Stimulated activated CD8-positive, alpha-beta memory T cell treated with anti-CD3 and anti-CD28 coated beads, Interleukin-7, amount 100 ng/mL, for 24 hours (primary cell): Measurements from ENCODE around the gene FITM2.
"Not testable (repeated sequence)": the region's sequence is repeated elsewhere in the genome, so short reads cannot be mapped to it uniquely, and the experiment has no call there.

Experiments
- DNase-seq: peaks from one replicate; pipeline ENCODE4 v3.0.0-alpha.2; 2020; ENCODE audit warnings: low read depth

The FITM2 gene

DNA sequence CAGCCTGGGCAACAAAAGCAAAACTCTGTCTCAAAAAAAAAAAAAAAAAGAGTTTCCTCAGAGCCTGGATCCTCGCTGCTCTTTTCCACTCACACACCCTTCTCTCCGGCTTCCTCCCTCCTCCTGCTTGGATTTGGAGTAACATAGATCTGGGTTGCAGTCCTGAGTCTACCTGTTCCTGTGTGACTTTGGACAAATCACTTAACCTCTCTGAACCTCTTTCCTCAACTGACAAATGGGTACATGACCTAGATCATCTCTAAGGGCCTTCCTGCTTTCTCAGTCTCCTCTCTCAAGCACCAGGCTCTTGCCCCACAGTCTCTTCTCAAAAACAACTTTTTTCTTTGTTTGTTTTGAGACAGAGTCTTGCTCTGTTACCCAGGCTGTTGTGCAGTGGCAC, 20.2 kb upstream of the FITM2 start:
- DNase-seq = no peak

DNA sequence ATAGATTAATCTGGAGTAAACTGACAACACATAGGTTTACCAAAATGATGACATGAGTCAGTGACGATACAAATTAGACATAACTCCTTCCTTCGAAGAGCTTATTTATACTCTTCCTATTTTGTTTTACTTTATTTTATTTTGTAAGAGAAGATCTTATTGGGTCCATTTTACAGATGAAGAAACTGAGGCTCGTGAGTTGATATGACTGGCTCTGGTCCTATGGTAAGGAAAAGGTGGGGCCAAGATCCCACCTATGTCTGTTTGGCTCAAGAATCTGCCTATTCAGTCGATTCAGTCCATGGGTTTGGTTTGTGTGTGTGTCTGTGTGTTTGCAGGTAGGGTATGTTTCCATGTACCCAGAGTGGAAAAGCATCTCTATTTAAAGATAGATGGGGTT, 17.4 kb upstream of the FITM2 start:
- no peak for DNase-seq

DNA sequence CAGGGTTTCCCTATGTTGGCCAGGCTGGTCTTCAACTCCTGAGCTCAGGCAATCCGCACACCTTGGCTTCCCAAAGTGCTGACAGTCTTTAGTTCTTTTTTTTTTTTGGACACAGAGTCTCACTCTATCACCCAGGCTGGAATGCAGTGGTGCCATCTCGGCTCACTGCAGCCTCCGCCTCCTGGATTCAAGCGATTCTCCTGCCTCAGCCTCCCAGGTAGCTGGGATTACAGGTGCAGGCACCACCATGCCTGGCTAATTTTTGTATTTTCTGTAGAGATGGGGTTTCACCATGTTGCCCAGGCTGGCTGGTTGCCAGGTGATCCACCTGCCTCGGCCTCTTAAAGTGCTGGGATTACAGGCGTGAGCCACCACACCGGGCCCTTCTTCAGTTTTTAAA, 16.7 kb upstream of the FITM2 start:
- not testable (repeated sequence) for DNase-seq

DNA sequence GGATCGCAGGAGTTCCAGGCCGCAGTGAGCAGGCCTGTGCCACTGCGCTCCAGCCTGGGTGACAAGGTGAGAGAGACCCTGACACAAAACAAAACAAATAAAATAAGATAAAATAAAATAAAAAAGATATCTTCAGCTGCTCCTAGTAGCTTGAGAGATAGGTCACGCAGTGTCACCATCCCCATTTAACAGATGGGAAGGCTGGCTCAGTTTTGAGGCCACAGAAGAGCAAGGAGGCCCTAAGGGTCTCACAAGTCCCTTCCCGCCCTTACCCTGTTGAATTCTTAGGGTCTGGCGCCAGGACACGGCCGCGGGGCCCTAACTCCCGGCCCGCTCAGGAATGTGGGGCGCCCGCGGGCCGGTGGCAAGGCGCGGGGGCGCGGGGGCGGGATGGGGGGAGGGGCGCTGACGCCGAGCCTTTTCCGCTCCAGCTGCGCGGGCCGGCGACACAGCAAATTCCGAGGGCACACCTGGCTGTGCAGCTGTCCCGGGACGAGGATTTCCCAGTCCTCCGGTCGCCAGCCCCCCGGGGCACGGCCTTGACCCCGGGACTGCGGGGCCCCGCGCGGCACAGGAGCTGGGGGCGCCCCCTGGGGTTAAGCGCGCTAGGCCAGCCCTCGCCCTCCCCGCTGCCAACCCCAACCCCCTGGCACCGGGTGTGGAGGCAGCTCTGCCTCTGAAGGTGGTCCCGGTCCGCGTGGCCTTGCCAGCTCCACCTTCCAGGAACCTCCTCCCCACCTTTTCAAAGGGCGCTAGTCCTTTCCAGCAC, 15.6 kb upstream of the FITM2 start:
- no peak for DNase-seq

DNA sequence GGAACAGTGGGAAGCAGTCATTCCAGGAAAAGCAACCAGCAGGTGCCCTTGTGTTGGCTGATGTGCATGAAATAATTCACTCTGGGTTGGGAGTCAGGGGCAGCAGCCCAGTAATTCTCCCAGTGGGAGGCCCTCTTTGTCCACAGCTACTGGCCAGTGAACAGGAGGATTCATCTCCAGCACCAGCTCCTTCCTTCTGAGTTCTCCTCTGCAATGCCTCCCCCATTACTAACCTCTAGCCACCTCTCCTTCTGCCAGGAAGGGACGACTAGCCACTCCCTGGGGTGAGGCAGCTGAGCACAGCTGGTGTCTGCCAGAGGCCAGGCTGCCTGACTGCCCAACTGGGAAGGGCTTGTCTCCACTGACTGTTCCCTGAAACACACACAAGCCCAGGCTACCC, 13.3 kb upstream of the FITM2 start:
- DNase-seq = no peak

DNA sequence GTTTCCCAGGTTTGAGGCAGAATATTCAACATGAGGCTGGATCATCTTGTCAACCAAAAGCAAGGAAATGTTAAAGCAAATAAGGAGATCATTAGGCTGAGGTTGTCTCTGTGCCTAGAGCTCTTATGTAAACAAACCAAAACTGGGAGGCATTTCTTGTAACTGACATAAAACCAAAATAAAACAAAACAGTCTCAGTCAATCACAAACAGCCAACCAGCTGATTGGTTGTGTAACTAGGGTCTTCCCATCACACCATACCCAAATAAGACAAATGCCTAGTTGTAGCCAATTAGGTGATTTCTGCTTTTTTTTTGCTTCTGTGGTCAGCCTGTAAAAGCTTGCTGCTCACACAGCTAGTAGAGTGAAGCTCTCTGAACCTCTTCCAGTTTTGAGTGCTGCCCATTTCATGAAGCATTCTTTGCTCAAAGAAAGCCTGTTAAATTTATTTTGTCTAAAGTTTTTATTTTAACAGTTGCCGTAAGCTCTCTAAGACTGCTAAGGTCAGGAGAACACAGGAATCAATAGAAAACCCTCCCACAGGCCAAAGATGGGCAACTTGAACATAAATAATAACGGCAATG, 8.9 kb upstream of the FITM2 start:
- DNase-seq = no peak

DNA sequence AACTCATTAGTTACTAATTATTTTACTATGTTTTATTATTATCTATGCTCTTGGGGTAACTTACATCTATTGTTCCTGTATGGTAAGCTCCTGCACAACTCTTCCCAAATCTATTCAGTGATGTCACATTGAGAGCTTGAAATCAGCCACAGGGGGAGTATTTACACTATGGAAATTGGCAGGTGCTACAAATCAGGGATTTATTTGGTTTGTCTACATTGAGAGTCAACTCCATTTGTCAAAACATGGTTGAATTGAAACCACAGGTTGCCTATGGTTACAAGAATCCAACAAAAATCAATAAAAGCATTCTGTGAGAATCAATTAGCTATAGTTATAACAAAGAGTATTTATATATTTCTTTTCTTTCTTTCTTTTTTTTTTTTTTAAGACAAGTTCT, 3.9 kb upstream of the FITM2 start:
- no peak for DNase-seq

DNA sequence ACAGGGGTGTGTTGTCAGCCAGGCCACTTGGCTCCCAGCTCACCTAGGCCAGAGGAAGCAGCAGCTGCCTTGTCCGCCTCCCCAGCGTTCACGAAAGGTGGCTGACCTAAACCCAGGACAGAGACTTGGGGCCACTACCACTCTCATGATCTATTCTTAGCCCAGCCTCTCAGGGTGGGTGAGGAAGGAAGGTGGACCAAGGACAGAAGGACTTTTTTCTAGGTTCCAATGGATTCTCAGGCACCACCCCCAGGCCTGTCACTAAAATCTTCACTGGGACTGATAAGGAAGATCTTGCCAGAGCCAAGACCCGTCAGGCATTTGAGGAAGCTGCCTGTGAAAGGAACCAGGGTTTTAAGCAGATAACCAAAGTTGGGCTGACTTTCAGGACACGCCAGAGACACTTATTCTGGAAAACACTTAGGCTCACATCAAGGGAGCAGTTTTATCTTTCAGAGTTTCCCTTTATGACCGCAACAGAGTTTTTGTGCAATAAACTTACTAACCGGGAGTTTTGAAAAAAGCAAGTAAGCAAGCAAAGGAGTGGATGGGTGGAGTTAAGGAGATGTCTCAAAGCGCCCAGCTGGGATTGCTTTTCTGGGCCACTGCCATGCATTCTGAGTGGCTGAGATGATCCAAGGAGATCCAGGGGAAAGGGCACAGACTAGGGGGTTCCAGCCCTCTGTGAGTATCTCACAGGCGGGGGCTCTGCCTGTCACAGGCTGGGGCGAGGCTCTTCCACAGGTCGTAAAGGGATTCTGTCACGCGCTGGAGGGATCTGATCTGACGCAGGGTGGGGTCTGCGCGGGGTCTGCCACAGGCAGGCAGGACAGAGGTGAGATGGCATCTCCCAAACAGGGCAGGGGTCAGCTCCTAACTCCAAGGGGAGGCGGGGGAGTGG, 989 bp downstream of the FITM2 start:
- no peak for DNase-seq

DNA sequence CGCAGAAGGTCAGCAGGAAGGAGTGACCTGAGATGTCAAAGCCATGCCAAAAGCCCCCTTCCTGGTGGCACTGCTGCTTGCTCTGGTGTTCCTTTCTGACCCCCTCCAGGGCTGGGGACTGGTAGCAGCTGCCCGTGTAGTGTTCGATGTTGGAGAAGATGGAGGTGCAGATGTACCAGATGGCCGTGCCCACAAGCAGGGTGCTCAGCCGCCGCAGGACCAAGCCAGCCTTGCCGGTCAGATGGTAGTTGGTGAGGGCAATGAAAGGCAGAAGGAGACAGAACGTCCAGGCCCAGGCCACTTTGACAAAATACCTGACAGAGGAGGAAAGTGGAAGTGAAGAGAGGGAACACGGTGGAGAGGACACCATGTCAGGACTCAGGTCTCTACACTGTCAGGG, 4.1 kb downstream of the FITM2 start:
- DNase-seq = no peak

DNA sequence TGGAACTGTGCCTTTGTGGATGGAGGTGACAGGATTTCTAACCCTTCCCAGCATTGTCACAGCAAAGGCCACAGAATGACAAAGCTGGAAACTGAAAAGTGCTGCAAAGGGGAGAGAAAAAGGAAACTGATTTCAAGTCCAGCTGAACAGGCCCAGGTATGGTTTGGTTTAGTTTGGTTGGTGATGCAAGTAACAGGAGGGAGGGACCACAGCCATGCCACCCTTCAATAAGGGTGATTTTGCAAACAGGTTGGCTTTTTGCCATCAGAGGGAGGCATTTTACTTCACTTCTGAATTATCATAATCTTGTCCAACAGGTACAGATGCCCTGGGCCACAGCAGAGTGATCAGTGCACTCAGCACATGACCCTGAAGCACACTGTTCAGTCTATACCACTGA, 6.6 kb downstream of the FITM2 start:
- no peak for DNase-seq

DNA sequence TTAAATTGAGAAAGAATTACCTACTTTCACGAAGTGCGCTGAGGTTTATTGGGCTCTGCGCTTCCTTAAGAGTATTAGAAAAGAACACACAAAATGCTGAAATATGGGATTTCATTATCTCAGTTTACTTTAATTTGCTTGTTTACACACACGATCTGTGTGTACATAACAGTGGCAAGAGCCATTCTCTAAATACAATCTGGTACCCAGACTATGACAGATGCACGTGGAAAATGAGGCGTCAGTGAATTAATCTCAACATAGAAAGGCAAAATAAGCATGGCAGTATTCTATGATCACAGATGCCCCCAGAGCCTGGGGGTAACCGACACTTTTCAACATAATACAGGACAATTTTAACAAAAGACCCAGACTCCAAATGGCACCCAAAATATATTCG, 8.3 kb downstream of the FITM2 start:
- DNase-seq = no peak

DNA sequence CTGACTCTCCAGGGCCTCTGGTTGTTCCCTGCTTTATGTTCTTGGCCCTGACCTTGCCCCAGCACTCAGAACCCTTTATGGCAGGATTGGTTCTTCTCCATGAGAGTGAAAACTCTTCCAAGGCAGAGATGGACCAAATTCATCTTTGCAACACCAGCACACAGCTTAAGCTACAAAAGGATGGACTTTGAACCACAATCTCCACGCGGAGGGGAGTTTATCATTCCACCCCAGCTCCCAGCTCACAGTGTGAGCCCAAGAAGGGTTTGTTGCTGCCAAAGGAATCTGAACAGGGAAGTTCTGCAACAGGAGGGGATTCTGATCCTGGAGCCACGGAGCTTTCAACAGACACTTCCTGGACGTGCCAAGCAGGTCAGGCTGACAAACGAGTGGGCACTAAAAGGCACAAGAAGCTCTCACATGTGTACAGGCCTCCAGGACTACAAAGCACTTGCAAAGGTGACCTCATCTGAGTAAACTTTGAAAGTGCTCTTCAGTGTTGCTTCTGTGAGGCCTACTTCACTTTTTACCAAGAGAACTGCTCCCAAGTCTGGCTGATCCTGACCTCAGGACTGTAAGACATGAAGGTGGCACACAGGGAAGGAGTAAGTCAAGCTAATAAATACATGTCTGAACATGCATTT, 8.9 kb downstream of the FITM2 start:
- DNase-seq = no peak

DNA sequence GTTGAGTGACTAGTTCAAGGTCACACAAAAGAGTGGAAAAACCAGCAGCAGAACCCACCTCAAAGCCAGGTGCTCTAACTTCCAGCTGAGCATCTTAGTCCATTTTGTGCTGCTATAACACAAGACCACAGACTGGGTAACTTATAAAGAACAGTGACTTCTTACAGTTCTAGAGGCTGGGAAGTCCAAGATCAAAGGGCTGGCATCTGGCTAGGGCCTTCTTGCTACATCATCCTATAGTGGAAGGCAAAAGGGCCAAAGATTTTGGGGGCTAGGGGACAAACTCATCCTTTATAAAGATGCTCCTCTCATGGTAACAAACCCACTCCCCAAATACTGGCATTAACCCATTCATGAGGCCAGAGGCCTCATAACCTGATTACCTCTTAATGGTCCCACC, 9.7 kb downstream of the FITM2 start:
- no peak for DNase-seq

DNA sequence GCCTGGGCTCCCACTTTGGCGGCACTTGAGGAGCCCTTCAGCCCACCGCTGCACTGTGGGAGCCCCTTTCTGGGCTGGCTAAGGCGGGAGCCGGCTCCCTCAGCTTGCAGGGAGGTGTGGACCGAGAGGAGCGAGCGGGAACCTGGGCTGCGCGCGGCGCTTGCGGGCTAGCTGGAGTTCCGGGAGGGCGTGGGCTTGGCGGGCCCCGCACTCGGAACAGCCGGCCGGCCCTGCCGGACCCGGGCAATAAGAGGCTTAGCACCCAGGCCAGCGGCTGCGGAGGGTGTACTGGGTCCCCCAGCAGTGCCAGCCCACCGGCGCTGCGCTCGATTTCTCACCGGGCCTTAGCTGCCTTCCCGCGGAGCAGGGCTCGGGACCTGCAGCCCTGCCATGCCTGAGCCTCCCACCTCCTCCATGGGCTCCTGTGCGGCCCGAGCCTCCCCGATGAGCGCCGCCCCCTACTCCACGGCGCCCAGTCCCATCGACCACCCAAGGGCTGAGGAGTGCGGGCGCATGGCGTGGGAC, 11.9 kb downstream of the FITM2 start:
- not testable (repeated sequence) for DNase-seq

DNA sequence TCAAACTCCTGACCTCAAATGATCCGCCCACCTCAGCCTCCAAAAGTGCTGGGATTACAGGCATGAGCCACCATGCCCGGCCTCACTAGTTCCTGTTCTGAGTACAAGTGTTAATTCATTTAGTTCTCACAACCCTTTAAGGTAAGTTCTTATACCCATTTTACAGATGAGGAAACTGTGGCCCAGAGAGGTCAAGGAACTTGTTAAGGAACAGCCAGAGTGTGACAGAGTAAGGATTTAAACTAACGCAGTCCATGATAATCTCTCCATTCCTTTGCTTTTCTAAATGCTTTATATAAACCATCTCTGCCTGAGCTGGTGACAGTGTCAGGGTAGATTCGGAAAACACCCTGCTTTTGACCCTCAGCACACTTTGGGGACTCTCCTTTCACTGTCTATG, 13.3 kb downstream of the FITM2 start:
- no peak for DNase-seq

DNA sequence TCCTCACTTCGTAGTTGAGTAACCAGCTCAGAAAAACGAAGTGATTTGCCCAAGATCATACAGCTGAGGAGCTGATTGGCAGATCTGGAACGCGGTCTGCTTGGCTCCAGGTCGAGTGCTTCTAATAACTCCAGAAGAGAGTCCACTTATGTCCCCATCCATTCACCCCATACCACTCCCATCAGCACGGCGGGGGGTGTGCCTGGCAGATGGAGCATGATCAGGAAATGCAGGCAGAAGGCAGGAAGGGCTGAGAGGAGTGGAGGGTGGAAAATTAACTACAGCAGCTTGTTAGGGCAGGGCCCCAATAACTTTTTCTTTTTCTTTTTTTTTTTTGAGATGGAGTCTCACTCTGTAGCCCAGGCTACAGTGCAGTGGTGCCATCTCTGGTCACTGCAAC, 15.0 kb downstream of the FITM2 start:
- DNase-seq = no peak

DNA sequence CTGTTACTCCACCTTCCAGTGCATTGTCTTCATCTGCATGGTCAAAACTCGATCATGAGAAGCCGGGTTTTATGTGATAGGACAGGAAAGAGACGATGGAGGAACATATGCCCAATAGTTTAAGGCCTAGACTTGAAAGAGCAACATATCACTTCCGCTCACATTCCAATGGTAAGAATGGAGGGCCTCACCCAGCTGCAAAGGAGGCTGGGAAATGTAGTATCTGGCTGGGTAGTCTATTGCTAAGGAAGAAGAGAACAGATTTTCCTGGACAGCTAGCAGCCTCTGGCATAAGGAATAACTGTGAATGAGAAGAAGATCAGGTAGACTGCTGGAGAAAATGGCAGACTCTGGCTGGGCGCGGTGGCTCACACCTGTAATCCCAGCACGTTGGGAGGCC, 19.2 kb downstream of the FITM2 start:
- DNase-seq = no peak

DNA sequence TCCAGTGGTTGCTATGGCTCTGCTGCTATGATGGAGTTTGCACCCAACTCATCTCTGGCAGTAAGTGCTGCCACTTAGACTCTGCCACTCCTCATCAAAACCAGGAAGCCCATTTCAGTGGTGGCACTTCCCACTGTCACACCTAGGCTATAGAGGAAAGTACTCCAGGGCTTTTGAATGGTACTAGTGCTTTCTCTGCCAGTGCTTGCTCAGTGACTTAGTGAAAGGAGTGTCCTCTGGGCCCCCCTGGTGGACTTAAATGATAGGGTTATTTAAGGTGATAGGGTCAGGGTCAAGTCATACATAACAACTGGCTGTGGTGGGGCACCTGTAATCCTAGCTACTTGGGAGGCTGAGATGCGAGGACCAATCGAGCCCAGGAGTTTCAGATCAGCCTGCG, 22.8 kb downstream of the FITM2 start:
- no peak for DNase-seq

DNA sequence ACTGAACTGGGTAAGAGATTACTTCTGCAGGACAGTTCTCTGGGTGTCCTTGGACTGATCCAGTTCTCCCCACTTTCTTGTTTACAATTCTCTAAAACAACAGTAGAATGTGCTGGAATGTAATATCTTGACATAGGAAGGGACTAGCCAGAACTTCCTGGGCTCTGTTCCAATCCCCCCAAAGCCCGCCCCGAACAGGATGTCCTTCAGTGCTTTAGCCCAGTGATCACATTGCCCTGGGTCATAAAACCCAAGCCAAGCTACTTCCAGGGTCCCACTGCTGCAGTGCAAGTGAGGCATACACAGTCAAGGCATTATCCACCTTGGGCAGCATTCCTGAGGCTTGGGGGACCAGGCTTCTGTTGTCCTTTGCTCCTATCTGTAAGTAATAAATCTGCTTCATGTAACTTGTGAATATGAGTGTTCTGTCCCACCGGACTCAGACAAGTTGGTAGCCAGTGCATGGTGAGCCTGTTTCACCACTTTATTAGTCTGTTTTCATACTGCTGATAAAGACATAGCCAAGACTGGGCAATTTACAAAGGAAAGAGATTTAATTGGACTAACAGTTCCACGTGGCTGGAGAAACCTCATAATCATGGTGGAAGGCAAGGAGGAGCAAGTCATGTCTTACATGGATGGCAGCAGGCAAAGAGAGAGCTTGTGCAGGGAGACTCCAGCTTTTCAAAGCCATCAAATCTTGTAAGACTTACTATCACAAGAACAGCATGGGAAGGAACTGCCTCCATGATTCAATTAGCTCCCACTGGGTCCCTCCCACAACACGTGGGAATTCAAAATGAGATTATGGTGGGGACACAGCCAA, 23.5 kb downstream of the FITM2 start:
- no peak for DNase-seq

DNA sequence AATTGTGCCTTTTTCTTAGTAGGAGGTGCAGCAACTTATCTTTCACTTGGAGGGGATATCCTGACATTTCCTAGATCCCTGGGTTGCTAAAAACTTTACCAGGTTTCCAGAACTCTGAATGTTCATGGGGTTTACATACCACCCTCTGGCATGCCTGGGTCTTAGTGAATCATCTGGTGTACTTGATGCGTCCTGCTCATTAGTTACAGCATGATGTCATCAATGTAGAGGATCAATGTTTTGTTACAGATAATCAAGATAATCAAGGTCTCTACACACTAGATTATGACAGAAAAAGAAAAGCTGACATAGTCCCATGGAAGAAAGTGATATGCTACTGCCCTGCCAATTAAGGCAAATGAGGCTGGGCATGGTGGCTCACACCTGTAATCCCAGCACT, 27.0 kb downstream of the FITM2 start:
- no peak for DNase-seq

DNA sequence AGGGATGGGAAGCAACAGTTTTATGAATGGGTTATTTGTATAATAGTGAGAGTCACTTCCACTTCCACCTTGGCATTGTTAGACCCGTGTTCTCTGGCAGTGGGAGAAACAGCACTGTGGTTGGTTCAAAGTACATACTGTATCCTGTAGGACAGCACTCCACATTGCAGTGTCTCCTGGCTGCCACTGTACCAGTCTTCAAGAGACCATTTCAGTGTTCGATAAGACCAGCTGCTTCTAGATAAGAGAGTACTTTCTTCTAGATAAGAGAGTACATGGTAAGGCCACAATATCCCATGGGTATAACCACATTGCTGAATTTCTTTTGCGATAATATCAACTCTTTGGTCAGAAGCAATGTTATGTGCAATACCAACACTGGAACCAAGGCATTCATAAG, 28.8 kb downstream of the FITM2 start:
- no peak for DNase-seq

DNA sequence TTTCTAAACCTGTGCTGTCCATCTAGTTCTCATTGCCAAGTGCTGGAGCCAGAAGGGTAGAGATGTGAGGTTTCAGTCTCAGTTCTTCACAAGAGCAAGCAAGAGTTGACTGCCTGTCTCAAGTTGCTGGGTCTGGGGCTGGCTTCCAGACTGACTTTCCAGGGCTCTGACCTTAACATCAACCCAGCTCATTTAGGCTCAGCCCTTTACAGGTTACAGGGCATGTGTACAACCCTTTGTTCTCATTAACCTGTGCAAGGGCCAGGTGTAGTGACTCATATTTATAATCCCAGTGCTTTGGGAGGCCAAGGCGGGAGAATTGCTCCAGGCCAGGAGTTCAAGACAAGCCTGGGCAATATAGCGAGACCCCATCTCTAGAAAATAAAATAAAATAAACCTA, 30.6 kb downstream of the FITM2 start:
- no peak for DNase-seq
